ENCODE data around the gene TMEM59L. TPM values are rescaled to one million over a fixed set of nuclear protein-coding genes. Genes with fewer than 3 reads are reported as not detected.

The TMEM59L gene
- total RNA-seq, 1 donor from 2014 or later = 9.4 TPM

DNA sequence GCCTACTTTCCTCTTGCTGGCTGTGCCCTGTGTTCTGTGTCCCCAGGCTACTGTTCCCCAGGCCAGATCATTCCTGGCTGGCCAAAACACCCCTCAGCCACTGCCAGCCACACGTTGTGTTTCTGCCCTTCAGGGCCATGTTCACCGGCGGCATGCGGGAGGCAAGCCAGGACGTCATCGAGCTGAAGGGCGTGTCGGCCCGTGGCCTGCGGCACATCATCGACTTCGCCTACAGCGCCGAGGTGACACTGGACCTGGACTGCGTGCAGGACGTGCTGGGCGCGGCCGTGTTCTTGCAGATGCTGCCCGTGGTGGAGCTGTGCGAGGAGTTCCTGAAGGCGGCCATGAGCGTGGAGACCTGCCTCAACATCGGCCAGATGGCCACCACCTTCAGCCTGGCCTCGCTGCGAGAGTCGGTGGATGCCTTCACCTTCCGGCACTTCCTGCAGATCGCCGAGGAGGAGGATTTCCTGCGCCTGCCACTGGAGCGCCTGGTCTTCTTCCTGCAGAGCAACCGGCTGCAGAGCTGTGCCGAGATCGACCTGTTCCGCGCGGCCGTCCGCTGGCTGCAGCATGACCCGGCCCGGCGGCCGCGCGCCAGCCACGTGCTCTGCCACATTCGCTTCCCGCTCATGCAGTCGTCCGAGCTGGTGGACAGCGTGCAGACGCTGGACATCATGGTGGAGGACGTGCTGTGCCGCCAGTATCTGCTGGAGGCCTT, 55.0 kb downstream of the TMEM59L start:
- no peaks in the 10 kb centered on the region for H3K27me3 Mint-ChIP-seq
- no peak for DNase-seq (ENCODE audit: extremely low spot score, unreplicated experiment)
- TF ChIP-seq, protein P1, sequence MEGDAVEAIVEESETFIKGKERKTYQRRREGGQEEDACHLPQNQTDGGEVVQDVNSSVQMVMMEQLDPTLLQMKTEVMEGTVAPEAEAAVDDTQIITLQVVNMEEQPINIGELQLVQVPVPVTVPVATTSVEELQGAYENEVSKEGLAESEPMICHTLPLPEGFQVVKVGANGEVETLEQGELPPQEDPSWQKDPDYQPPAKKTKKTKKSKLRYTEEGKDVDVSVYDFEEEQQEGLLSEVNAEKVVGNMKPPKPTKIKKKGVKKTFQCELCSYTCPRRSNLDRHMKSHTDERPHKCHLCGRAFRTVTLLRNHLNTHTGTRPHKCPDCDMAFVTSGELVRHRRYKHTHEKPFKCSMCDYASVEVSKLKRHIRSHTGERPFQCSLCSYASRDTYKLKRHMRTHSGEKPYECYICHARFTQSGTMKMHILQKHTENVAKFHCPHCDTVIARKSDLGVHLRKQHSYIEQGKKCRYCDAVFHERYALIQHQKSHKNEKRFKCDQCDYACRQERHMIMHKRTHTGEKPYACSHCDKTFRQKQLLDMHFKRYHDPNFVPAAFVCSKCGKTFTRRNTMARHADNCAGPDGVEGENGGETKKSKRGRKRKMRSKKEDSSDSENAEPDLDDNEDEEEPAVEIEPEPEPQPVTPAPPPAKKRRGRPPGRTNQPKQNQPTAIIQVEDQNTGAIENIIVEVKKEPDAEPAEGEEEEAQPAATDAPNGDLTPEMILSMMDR (conservative IDR thresholded peaks at IDR 0.05) = no peak
- peaks cover 8% of the 10 kb centered on the region for H3K4me1 Mint-ChIP-seq (ENCODE audit: unreplicated experiment)
- H3K27ac Mint-ChIP-seq = no peak overlapping the region
- no peaks in the 10 kb centered on the region for H3K9me3 Mint-ChIP-seq
- H3K36me3 Mint-ChIP-seq = peaks cover 7% of the 10 kb centered on the region
- no peak overlapping the region for H3K4me3 Mint-ChIP-seq

DNA sequence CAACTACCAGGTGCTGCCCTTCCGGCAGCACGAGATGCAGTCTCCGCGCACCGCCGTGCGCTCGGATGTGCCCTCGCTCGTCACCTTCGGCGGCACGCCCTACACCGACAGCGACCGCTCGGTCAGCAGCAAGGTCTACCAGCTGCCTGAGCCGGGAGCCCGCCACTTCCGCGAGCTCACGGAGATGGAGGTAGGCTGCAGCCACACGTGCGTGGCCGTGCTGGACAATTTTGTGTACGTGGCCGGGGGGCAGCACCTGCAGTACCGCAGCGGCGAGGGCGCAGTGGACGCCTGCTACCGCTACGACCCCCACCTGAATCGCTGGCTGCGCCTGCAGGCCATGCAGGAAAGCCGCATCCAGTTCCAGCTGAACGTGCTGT, 55.6 kb downstream of the TMEM59L start:
- DNase-seq (ENCODE audit: extremely low spot score, unreplicated experiment) = no peak
- Mint-ChIP-seq H3K27me3 (no peaks in the 10 kb centered on the region), H3K4me3 (no peak overlapping the region), H3K36me3 (peaks cover 7% of the 10 kb centered on the region), H3K4me1 (ENCODE audit: unreplicated experiment) (peaks cover 8% of the 10 kb centered on the region), H3K9me3 (no peaks in the 10 kb centered on the region), H3K27ac (no peak overlapping the region)
- TF ChIP-seq, protein P1 (conservative IDR thresholded peaks at IDR 0.05) = no peak

DNA sequence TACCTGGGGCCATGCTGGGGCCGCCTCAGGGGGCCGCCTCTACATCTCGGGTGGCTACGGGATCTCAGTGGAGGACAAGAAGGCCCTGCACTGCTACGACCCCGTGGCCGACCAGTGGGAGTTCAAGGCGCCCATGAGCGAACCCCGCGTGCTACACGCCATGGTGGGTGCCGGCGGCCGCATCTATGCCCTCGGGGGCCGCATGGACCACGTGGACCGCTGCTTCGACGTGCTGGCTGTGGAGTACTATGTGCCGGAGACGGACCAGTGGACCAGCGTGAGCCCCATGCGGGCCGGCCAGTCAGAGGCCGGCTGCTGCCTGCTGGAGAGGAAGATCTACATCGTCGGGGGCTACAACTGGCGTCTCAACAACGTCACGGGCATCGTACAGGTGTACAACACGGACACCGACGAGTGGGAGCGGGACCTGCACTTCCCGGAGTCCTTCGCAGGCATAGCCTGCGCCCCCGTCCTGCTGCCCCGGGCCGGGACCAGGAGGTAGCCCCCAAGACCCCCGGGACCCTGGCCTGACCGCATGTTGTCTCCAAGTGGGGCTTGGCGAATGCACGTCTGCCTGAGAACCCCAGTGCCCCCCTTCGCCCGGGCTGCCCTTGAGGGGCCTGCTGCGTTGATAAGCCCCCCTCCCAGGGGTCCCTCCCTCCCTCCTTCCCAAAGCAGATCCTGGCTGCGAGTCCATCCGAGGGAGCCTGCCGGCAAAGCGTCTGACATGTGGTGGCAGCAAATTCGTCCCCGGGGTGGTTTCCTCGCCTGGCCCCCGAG, 56.3 kb downstream of the TMEM59L start:
- peaks cover 8% of the 10 kb centered on the region for H3K4me1 Mint-ChIP-seq (ENCODE audit: unreplicated experiment)
- H3K9me3 Mint-ChIP-seq = no peaks in the 10 kb centered on the region
- no peaks in the 10 kb centered on the region for H3K27me3 Mint-ChIP-seq

DNA sequence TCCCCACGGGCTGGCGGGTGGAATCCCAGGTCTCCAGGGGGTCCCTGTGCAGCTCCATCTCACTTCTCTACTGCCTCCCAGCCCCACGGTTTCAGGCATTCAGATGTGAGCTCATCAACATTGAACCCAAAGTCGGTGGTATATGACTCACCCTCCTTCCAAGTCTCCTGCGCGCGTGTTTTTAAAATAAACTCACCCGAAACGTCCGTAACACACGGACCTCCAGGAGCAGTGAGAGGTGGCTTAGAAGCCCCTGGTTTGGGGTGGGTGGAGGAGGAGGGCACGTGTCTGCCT, 56.8 kb downstream of the TMEM59L start:
- Mint-ChIP-seq H3K27ac (no peak overlapping the region), H3K27me3 (no peaks in the 10 kb centered on the region), H3K9me3 (no peaks in the 10 kb centered on the region), H3K36me3 (peaks cover 7% of the 10 kb centered on the region), H3K4me1 (ENCODE audit: unreplicated experiment) (peaks cover 8% of the 10 kb centered on the region), H3K4me3 (no peak overlapping the region)
- TF ChIP-seq, protein P1 (conservative IDR thresholded peaks at IDR 0.05) = no peak
- no peak for DNase-seq (ENCODE audit: extremely low spot score, unreplicated experiment)

More for the DNA sequence above, 56.3 kb downstream of the TMEM59L start:
- DNase-seq (ENCODE audit: extremely low spot score, unreplicated experiment) = no peak
- Mint-ChIP-seq H3K36me3 (peaks cover 7% of the 10 kb centered on the region), H3K4me3 (no peak overlapping the region), H3K27ac (no peak overlapping the region)
- TF ChIP-seq, protein P1 (conservative IDR thresholded peaks at IDR 0.05) = no peak

DNA sequence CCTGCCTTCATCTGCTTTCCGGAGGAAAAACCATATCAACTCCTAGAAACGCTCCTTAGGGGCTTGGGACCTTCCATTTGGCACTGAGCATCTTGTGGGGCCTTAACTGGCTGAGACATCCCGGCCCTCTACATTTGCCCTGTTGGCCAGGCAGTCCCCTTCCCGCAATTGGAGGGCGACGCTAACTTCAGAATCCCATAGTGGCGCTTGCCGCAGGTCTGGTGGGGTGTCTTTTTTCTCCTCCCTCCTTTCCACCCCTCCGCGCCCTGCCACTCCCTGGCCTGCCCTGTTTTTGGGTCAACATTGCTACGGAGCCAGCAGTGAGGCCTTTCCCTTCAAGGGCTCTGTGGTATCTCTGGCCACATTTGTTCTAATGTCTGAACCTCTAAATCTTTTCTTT, 57.2 kb downstream of the TMEM59L start:
- DNase-seq (ENCODE audit: extremely low spot score, unreplicated experiment) = no peak
- Mint-ChIP-seq H3K9me3 (no peaks in the 10 kb centered on the region), H3K27ac (no peak overlapping the region), H3K36me3 (peaks cover 7% of the 10 kb centered on the region), H3K4me1 (ENCODE audit: unreplicated experiment) (peaks cover 8% of the 10 kb centered on the region), H3K4me3 (no peak overlapping the region), H3K27me3 (no peaks in the 10 kb centered on the region)
- TF ChIP-seq, protein P1 (conservative IDR thresholded peaks at IDR 0.05) = no peak
